Ishikawa (cell line): ENCODE measurements around the gene CMTM1.

Experiments used
- CEBPB ChIP-seq: IDR thresholded peaks from 2 replicates; pipeline ENCODE4 v1.6.1; 2012
- CREB1 ChIP-seq: IDR thresholded peaks from 2 replicates; pipeline ENCODE4 v1.6.1; 2012; ENCODE audit warnings: low read depth
- EGR1 ChIP-seq: IDR thresholded peaks from 2 replicates; pipeline ENCODE4 v1.6.1; 2012
- EP300 ChIP-seq: IDR thresholded peaks from 2 replicates; pipeline ENCODE4 v1.6.1; 2012; ENCODE audit warnings: borderline replicate concordance
- FOXM1 ChIP-seq: IDR thresholded peaks from 2 replicates; pipeline ENCODE4 v1.6.1; 2012; ENCODE audit warnings: low read depth, borderline replicate concordance
- NFIC ChIP-seq: IDR thresholded peaks from 2 replicates; pipeline ENCODE4 v1.6.1; 2012
- RAD21 ChIP-seq: IDR thresholded peaks from 2 replicates; pipeline ENCODE4 v1.6.1; 2012; ENCODE audit warnings: low read depth
- REST ChIP-seq: IDR thresholded peaks from 2 replicates; pipeline ENCODE4 v1.6.1; 2012; ENCODE audit warnings: low read depth, mild to moderate bottlenecking
- TAF1 ChIP-seq: IDR thresholded peaks from 2 replicates; pipeline ENCODE4 v1.6.1; 2012; ENCODE audit warnings: low read depth, mild to moderate bottlenecking
- TCF12 ChIP-seq: IDR thresholded peaks from 2 replicates; pipeline ENCODE4 v1.6.1; 2012; ENCODE audit warnings: low read depth
- TEAD4 ChIP-seq: IDR thresholded peaks from 2 replicates; pipeline ENCODE4 v1.6.1; 2012
- YY1 ChIP-seq: IDR thresholded peaks from 2 replicates; pipeline ENCODE4 v1.6.1; 2012; ENCODE audit warnings: low read depth
- ZBTB7A ChIP-seq: IDR thresholded peaks from 2 replicates; pipeline ENCODE4 v1.6.1; 2012; ENCODE audit warnings: low read depth
- TF ChIP-seq, protein P1 (sequence below): IDR thresholded peaks from 2 replicates; pipeline ENCODE4 v1.6.1; 2012
- TF ChIP-seq, protein P2 (sequence below): IDR thresholded peaks from 2 replicates; pipeline ENCODE4 v1.6.1; 2012

Gene CMTM1

GRCh38 chr16:66619534-66620428 is 53.5 kb downstream of the CMTM1 start:
- no peak for TF ChIP-seq NFIC
- TF ChIP-seq, protein P1, sequence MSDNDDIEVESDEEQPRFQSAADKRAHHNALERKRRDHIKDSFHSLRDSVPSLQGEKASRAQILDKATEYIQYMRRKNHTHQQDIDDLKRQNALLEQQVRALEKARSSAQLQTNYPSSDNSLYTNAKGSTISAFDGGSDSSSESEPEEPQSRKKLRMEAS, result no peak

- TF ChIP-seq EP300 (no peak), CEBPB (no peak)
These were observed 54.2 kb downstream of the CMTM1 start for GRCh38 chr16:66620429-66620795.

DNA sequence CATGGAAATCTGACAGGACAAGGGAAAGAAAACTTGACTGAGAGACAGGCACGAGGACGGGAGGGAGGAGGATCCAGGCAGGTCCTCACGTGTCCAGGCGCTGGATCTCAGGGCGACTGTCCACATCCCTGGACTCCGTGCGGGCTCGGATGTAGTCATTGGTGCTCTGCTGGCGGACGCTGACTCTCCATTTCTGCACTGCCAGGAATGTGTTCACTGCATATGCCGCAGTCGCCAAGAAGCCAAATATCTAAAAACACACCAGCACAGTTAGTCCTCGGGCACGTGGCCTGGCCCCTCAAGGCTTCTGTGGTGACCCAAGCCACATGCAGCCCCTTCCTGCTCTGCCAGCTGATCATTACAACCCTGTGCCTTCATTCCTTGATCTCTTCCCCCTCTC is 55.7 kb downstream of the CMTM1 start:
- TF ChIP-seq NFIC, result no peak
- TF ChIP-seq FOXM1, result no peak
- TF ChIP-seq EGR1, result no peak
- TF ChIP-seq, protein P2, sequence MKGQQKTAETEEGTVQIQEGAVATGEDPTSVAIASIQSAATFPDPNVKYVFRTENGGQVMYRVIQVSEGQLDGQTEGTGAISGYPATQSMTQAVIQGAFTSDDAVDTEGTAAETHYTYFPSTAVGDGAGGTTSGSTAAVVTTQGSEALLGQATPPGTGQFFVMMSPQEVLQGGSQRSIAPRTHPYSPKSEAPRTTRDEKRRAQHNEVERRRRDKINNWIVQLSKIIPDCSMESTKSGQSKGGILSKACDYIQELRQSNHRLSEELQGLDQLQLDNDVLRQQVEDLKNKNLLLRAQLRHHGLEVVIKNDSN, result no peak
- no peak for TF ChIP-seq CREB1
- no peak for TF ChIP-seq ZBTB7A
- no peak for TF ChIP-seq REST
- no peak for TF ChIP-seq CEBPB
- no peak for TF ChIP-seq YY1
- TF ChIP-seq TCF12, result no peak
- TF ChIP-seq TEAD4, result no peak
- TF ChIP-seq EP300, result no peak
- TF ChIP-seq, protein P1, result no peak
- no peak for TF ChIP-seq TAF1
- no peak for TF ChIP-seq RAD21

GRCh38 chr16:66622863-66623262 is 56.6 kb downstream of the CMTM1 start:
- TF ChIP-seq ZBTB7A, result no peak
- no peak for TF ChIP-seq EGR1
- no peak for TF ChIP-seq NFIC
- TF ChIP-seq TCF12, result no peak
- TF ChIP-seq, protein P2, result no peak
- TF ChIP-seq, protein P1, result no peak
- TF ChIP-seq CEBPB, result no peak
- no peak for TF ChIP-seq FOXM1
- no peak for TF ChIP-seq EP300
- no peak for TF ChIP-seq YY1
- TF ChIP-seq TAF1, result no peak
- no peak for TF ChIP-seq REST
- TF ChIP-seq CREB1, result no peak
- TF ChIP-seq RAD21, result no peak
- no peak for TF ChIP-seq TEAD4

- no peak for TF ChIP-seq REST
- TF ChIP-seq, protein P1, result no peak
- TF ChIP-seq TCF12, result no peak
- TF ChIP-seq TAF1, result no peak
- no peak for TF ChIP-seq TEAD4
- no peak for TF ChIP-seq NFIC
- TF ChIP-seq FOXM1, result no peak
- no peak for TF ChIP-seq ZBTB7A
- no peak for TF ChIP-seq YY1
- no peak for TF ChIP-seq EP300
These were observed 57.5 kb downstream of the CMTM1 start for GRCh38 chr16:66623755-66624154.
